ENCODE measurements around the gene IQGAP2. TPM values are rescaled to one million over a fixed set of nuclear protein-coding genes. Genes with fewer than 3 reads are reported as not detected.

IQGAP2 gene
- total RNA-seq, 1 experiment from 2014 or later, result not detected

DNA sequence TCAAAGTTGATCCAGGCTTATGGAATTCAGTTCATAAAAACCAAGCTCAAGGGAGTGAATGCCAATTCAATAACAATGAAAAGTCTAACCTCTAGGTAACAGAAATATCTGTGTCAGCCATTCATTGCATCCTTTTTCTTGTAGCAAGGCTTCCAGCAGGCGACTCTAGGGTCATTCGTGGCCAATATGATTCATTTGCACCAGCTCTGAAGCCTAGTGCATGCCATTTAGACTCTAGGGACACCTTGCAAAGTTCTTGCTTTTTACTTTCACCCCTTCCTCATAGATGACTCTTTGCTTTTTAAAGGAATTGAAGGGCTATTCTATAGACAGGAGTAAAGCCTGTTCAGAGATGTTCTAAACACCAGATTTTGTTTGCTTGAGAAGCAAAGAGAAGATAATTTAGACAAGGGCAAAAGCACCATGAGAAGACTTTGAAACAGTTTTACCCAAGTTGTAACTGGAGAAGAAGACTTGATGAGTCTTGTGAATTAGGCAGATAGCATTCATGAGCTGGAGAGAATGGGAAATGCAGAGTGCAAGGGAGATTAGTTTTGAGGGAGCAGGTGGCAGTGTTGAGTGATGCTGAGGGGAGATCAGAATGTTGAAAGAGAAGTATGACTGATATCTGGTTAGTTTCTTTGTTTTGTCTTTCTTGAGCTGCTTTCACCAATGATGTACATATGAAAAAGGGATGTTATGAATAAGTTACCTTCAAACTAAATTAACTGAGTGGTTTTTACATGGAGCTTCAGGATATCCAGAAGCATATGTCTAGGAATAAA, 125.7 kb downstream of the IQGAP2 start:
- Histone ChIP-seq H3F3A (ENCODE audit: low read length, unreplicated experiment) (no peaks in the 10 kb centered on the region), H3K27me3 (ENCODE audit: low read length) (peaks cover 22% of the 10 kb centered on the region), H4K20me1 (ENCODE audit: low read length) (no peaks in the 10 kb centered on the region), H3K79me2 (ENCODE audit: low read length) (no peaks in the 10 kb centered on the region), H3K4me1 (ENCODE audit: insufficient read depth, low read length) (no peaks in the 10 kb centered on the region), H3K9me3 (ENCODE audit: low read length) (no peaks in the 10 kb centered on the region), H3K4me3 (ENCODE audit: low read length) (no peak overlapping the region), H2AFZ (ENCODE audit: low read length) (no peak overlapping the region), H3K27ac (ENCODE audit: low read length) (no peak overlapping the region), H3K9ac (ENCODE audit: low read length) (no peak overlapping the region), H3K4me2 (ENCODE audit: low read length) (no peak overlapping the region), H3K36me3 (ENCODE audit: low read depth, low read length) (no peaks in the 10 kb centered on the region), H3K9me2 (replicated peaks; ENCODE audit: low read length) (no peaks in the 10 kb centered on the region)
- intact Hi-C loops (cut with micrococcal nuclease), result no loop called here
- TF ChIP-seq, protein P1, sequence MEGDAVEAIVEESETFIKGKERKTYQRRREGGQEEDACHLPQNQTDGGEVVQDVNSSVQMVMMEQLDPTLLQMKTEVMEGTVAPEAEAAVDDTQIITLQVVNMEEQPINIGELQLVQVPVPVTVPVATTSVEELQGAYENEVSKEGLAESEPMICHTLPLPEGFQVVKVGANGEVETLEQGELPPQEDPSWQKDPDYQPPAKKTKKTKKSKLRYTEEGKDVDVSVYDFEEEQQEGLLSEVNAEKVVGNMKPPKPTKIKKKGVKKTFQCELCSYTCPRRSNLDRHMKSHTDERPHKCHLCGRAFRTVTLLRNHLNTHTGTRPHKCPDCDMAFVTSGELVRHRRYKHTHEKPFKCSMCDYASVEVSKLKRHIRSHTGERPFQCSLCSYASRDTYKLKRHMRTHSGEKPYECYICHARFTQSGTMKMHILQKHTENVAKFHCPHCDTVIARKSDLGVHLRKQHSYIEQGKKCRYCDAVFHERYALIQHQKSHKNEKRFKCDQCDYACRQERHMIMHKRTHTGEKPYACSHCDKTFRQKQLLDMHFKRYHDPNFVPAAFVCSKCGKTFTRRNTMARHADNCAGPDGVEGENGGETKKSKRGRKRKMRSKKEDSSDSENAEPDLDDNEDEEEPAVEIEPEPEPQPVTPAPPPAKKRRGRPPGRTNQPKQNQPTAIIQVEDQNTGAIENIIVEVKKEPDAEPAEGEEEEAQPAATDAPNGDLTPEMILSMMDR (conservative IDR thresholded peaks at IDR 0.05; ENCODE audit: low read depth, low read length), result no peak
- no peak for TF ChIP-seq EZH2phosphoT487 (IDR thresholded peaks at IDR 0.05; ENCODE audit: borderline replicate concordance, low read length)
- TF ChIP-seq EZH2 (IDR thresholded peaks at IDR 0.05; ENCODE audit: low read length, unreplicated experiment), result no peak
- no peak for DNase-seq
- CTCF ChIA-PET, result no interaction called here
- ATAC-seq, result no peak
- BruUV-seq (replicated peaks), result no TSS peak
- POLR2A ChIA-PET (ENCODE audit: unreplicated experiment), result no interaction called here

DNA sequence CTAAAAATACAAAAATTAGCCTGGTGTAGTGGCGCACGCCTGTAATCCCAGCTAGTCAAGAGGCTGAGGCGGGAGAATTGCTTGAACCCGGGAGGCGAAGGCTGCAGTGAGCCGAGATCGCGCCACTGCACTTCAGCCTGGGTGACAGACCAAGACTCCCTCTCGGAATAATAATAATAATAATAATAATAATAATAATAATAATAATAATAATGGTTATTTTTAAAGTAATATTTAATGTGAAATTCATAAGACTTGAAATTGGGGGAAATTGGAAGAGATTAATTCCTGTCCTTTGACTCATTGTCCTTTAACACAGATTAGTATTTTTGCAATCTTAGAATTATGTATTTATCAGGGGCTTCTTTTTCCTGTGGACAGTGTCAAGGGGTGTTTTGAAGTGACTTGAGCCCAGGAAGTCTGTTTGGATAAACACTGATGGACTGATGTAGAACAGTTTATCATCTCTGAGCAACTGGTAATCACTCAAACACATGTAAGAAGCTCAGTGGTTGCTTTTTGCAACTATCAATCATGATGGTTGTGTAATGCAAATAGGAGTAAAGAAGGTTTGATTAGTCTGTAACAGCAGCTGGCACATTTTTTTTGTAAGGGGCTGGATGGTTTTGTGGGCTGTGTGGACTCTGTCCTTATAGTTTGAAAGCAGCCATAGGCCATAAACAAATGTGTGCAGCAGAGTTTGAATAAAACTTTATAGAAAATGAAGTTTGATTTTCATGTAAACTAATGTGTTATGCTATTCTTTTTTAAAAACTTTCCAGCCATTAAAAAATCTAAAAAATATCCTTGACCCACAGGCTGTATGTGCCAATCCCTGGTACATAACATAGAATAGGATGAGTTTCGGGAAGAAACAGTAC, 126.6 kb downstream of the IQGAP2 start:
- POLR2A ChIA-PET (ENCODE audit: unreplicated experiment), result no interaction called here
- Histone ChIP-seq H2AFZ (ENCODE audit: low read length) (no peak overlapping the region), H3K4me1 (ENCODE audit: insufficient read depth, low read length) (no peaks in the 10 kb centered on the region), H3K4me3 (ENCODE audit: low read length) (no peak overlapping the region), H3K9me3 (ENCODE audit: low read length) (no peaks in the 10 kb centered on the region), H3F3A (ENCODE audit: low read length, unreplicated experiment) (no peaks in the 10 kb centered on the region), H3K36me3 (ENCODE audit: low read depth, low read length) (no peaks in the 10 kb centered on the region), H3K4me2 (ENCODE audit: low read length) (no peak overlapping the region), H3K27me3 (ENCODE audit: low read length) (peaks cover 13% of the 10 kb centered on the region), H3K9ac (ENCODE audit: low read length) (no peak overlapping the region), H3K79me2 (ENCODE audit: low read length) (no peaks in the 10 kb centered on the region), H4K20me1 (ENCODE audit: low read length) (no peaks in the 10 kb centered on the region), H3K27ac (ENCODE audit: low read length) (no peak overlapping the region), H3K9me2 (replicated peaks; ENCODE audit: low read length) (no peaks in the 10 kb centered on the region)
- no TSS peak for BruUV-seq (replicated peaks)
- TF ChIP-seq, protein P1 (conservative IDR thresholded peaks at IDR 0.05; ENCODE audit: low read depth, low read length), result no peak
- TF ChIP-seq EZH2 (IDR thresholded peaks at IDR 0.05; ENCODE audit: low read length, unreplicated experiment), result no peak
- TF ChIP-seq EZH2phosphoT487 (IDR thresholded peaks at IDR 0.05; ENCODE audit: borderline replicate concordance, low read length), result no peak
- CTCF ChIA-PET, result no interaction called here
- DNase-seq (no peak), ATAC-seq (no peak)
- intact Hi-C loops (cut with micrococcal nuclease), result no loop called here

Data from PC-3 (cell line).